SK-N-MC (cell line): ENCODE measurements around the gene OR2F1.

Experiments used
- EZH2 ChIP-seq: fragments of 200-600 bp; sonication (generic); IDR thresholded peaks from one replicate; pipeline ENCODE4 v1.6.1; 2017; ENCODE audit warnings: antibody characterized with exemption
- POLR2AphosphoS5 ChIP-seq: IDR thresholded peaks from 2 replicates; pipeline ENCODE4 v1.6.1; 2012; ENCODE audit warnings: mild to moderate bottlenecking, low read depth, low read length, borderline replicate concordance

GRCh38 chr7:143954544-143954943, at the start of gene OR2F1:
- no peak for TF ChIP-seq POLR2AphosphoS5
- no peak for TF ChIP-seq EZH2
